H7 (cell line): ENCODE results near the gene AATF. TPM values are rescaled to one million over a fixed set of nuclear protein-coding genes. Genes with fewer than 3 reads are reported as not detected.

ENCODE experiments used
- DNase-seq: peaks from one replicate; pipeline ENCODE4 v3.0.0; 2012
- H3K27me3 ChIP-seq: 2 replicates; pipeline ENCODE4 v1.6.0; 2011; ENCODE audit warnings: mild to moderate bottlenecking, low read length; ENCODE audit not compliant: control insufficient read depth, insufficient read depth
- H3K36me3 ChIP-seq: replicated peaks from 2 replicates; pipeline ENCODE4 v1.5.1; 2011; ENCODE audit warnings: low read length; ENCODE audit not compliant: control insufficient read depth, insufficient read depth
- H3K4me3 ChIP-seq: 2 replicates; pipeline ENCODE4 v1.5.1; 2011; ENCODE audit warnings: low read depth, mild to moderate bottlenecking, control low read depth, low read length, moderate library complexity; ENCODE audit not compliant: insufficient read depth
- total RNA-seq: library from RNA; depleted of rRNA; stranded (reverse); fragments of >200 nt; shearing (Covaris generic); gene quantifications from 2 replicates; pipeline ENCODE4 v1.2.3, GENCODE V29; 2014

Gene AATF
- total RNA-seq, 1 experiment from 2014 or later, result 74.7 TPM

- Histone ChIP-seq H3K27me3 (no peaks in the 10 kb centered on the region), H3K4me3 (no peak overlapping the region), H3K36me3 (no peaks in the 10 kb centered on the region)
- DNase-seq, result no peak
Observed at GRCh38 chr17:36975922-36976515, 27.3 kb downstream of the AATF start.

- Histone ChIP-seq H3K4me3 (no peak overlapping the region), H3K27me3 (no peaks in the 10 kb centered on the region), H3K36me3 (no peaks in the 10 kb centered on the region)
- DNase-seq, result no peak
Observed at GRCh38 chr17:36977066-36977465, 28.3 kb downstream of the AATF start.

GRCh38 chr17:36977568-36977967 is 28.8 kb downstream of the AATF start:
- no peak for DNase-seq
- Histone ChIP-seq H3K36me3 (no peaks in the 10 kb centered on the region), H3K27me3 (no peaks in the 10 kb centered on the region), H3K4me3 (no peak overlapping the region)

GRCh38 chr17:36978810-36979564 is 30.2 kb downstream of the AATF start:
- DNase-seq, result no peak

GRCh38 chr17:36979565-36979941 is 30.8 kb downstream of the AATF start:
- Histone ChIP-seq H3K4me3 (no peak overlapping the region), H3K36me3 (no peaks in the 10 kb centered on the region), H3K27me3 (no peaks in the 10 kb centered on the region)
- DNase-seq, result no peak

More at GRCh38 chr17:36978810-36979564, 30.2 kb downstream of the AATF start:
- Histone ChIP-seq H3K4me3 (no peak overlapping the region), H3K36me3 (no peaks in the 10 kb centered on the region), H3K27me3 (no peaks in the 10 kb centered on the region)

GRCh38 chr17:36980280-36980761 is 31.6 kb downstream of the AATF start:
- no peak for DNase-seq
- Histone ChIP-seq H3K36me3 (no peaks in the 10 kb centered on the region), H3K27me3 (no peaks in the 10 kb centered on the region), H3K4me3 (no peak overlapping the region)

GRCh38 chr17:36983618-36984017 is 34.9 kb downstream of the AATF start:
- H3K4me3 ChIP-seq, result no peak overlapping the region
- H3K27me3 ChIP-seq, result no peaks in the 10 kb centered on the region
- no peak for DNase-seq
- H3K36me3 ChIP-seq, result no peaks in the 10 kb centered on the region; the same call in 1 of the 2 replicates

GRCh38 chr17:36989173-36989572 is 40.4 kb downstream of the AATF start:
- no peak overlapping the region for H3K4me3 ChIP-seq
- DNase-seq, result no peak
- no peaks in the 10 kb centered on the region for H3K27me3 ChIP-seq
- H3K36me3 ChIP-seq, result peaks cover 5% of the 10 kb centered on the region

- H3K36me3 ChIP-seq, result peaks cover 5% of the 10 kb centered on the region
Observed at GRCh38 chr17:36992701-36993100, 43.9 kb downstream of the AATF start.

GRCh38 chr17:36993227-36993626 is 44.5 kb downstream of the AATF start:
- DNase-seq, result no peak
- H3K27me3 ChIP-seq, result no peaks in the 10 kb centered on the region
- H3K36me3 ChIP-seq, result peaks cover 5% of the 10 kb centered on the region
- no peak overlapping the region for H3K4me3 ChIP-seq

More at GRCh38 chr17:36992701-36993100, 43.9 kb downstream of the AATF start:
- no peak overlapping the region for H3K4me3 ChIP-seq
- DNase-seq, result no peak
- no peaks in the 10 kb centered on the region for H3K27me3 ChIP-seq

GRCh38 chr17:36994438-36994837 is 45.7 kb downstream of the AATF start:
- no peak overlapping the region for H3K4me3 ChIP-seq
- H3K27me3 ChIP-seq, result no peaks in the 10 kb centered on the region
- DNase-seq, result no peak
- H3K36me3 ChIP-seq, result peaks cover 2% of the 10 kb centered on the region

GRCh38 chr17:36999471-36999870 is 50.7 kb downstream of the AATF start:
- Histone ChIP-seq H3K36me3 (no peaks in the 10 kb centered on the region; the same call in none of the 2 replicates), H3K4me3 (no peak overlapping the region), H3K27me3 (no peaks in the 10 kb centered on the region)
- no peak for DNase-seq

- Histone ChIP-seq H3K27me3 (no peaks in the 10 kb centered on the region), H3K36me3 (no peaks in the 10 kb centered on the region), H3K4me3 (no peak overlapping the region)
- DNase-seq, result no peak
Observed at GRCh38 chr17:37016780-37017179, 68.0 kb downstream of the AATF start.

GRCh38 chr17:37017404-37017803 is 68.7 kb downstream of the AATF start:
- H3K4me3 ChIP-seq, result no peak overlapping the region
- no peaks in the 10 kb centered on the region for H3K27me3 ChIP-seq
- H3K36me3 ChIP-seq, result no peaks in the 10 kb centered on the region
- no peak for DNase-seq

GRCh38 chr17:37019117-37019740 is 70.5 kb downstream of the AATF start:
- no peaks in the 10 kb centered on the region for H3K36me3 ChIP-seq
- no peak for DNase-seq
- H3K4me3 ChIP-seq, result no peak overlapping the region
- H3K27me3 ChIP-seq, result no peaks in the 10 kb centered on the region
